HL-60 (cell line): ENCODE measurements around the gene RAC3.

ENCODE experiments used
- DNase-seq, 2 experiments: peaks; one replicate each; pipeline ENCODE4 v3.0.0-alpha.2; 2010 to 2020; ENCODE audit warnings: low read depth in 1 of 2, low spot score in 1 of 2
- H3K27ac ChIP-seq: fragments of 250-450 bp; sonication (Bioruptor Pico); replicated peaks from 2 replicates; pipeline ENCODE4 v1.5.1; 2020; ENCODE audit warnings: mild to moderate bottlenecking, moderate library complexity
- H3K27me3 ChIP-seq: fragments of 250-450 bp; sonication (Bioruptor Pico); 2 replicates; pipeline ENCODE4 v1.5.1; 2021; ENCODE audit warnings: mild to moderate bottlenecking, moderate library complexity; ENCODE audit not compliant: insufficient read depth, poor library complexity, severe bottlenecking
- H3K4me3 ChIP-seq: replicated peaks from 2 replicates; pipeline ENCODE4 v1.5.1; 2011; ENCODE audit warnings: mild to moderate bottlenecking, control low read depth, low read length; ENCODE audit not compliant: insufficient read depth
- GABPA ChIP-seq: IDR thresholded peaks from 2 replicates; pipeline ENCODE4 v1.6.1; 2012; ENCODE audit warnings: low read depth
- POLR2AphosphoS5 ChIP-seq: IDR thresholded peaks from 2 replicates; pipeline ENCODE4 v1.6.1; 2012; ENCODE audit warnings: low read depth
- SPI1 ChIP-seq: IDR thresholded peaks from 2 replicates; pipeline ENCODE4 v1.6.1; 2012; ENCODE audit warnings: low read depth, mild to moderate bottlenecking, borderline replicate concordance
- TF ChIP-seq, protein P1 (sequence below): IDR thresholded peaks from one replicate; pipeline ENCODE4 v1.5.1; 2011; ENCODE audit warnings: low read length, control low read depth, inconsistent platforms; ENCODE audit not compliant: insufficient read depth
- TF ChIP-seq, protein P2 (sequence below): IDR thresholded peaks from 2 replicates; pipeline ENCODE4 v1.6.1; 2012; ENCODE audit warnings: low read depth; ENCODE audit not compliant: insufficient replicate concordance

The RAC3 gene

DNA sequence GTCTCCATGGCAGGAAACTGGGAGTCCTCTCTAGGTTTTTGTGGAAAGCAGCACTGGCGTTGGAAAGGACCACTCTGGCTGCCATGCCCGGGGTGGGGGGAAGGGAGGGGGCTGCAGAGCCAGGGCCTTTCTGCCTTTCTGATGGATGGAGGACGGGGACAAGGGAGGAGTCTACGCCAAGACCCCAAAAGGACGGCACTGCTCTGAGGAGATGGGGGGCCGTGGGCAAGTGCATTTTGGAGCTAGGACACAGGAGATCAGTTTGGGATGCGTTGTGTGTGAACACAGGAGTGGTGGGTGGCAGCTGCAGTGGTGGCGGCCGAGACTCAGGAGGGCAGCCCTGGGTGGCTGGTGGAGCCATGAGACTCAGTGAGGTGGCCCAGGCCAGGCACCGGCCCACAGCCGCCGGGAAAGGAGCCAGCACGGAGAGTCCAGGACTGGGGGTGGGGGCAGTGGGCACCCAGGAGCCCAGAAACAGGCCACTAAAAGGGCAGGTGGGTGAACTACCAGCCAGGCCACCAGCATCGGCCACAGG, 10.8 kb upstream of the RAC3 start:
- H3K27ac ChIP-seq: no peak overlapping the region

DNA sequence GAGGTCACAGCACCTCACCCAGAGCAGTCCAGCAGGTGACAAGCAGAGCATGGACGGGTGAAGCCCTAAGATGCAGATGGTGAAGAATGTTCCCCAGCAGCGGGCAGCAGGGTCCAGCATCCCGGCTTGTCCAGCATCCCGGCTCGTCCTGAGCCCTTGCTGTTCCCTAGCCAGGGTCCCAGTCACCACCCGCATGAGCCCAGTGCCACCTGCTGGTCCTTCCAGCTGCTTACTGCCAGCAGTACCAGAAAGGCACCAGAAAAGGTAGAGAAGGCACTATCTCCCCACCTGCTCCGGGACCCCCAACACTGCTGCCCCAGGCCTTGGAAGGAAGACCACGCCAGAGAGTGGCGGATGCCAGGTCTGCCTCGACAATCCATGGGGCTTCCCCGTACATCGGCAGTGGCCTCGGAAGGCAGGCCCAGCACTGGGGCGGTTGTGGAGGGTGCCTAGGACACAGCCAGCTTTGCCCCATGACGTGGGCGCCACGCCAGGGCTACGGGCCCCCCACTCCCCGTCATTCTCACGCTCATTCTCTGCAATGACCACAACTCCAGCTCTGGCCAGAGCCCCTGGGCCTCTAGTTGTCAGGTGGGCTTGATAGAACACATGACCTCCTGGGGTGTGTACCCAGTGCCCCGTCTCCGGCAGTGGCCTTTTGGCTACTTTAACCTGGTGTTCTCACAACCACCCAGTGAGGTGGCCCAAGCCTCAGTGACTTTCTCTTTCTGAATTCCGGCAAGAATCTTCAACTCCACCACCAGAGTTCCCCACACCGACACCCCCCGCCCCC, 10.2 kb upstream of the RAC3 start:
- Histone ChIP-seq H3K4me3 (peak overlapping the region; percentile 79), H3K27ac (peak overlapping the region; percentile 88), H3K27me3 (no peaks in the 10 kb centered on the region)
- no peak for TF ChIP-seq GABPA
- TF ChIP-seq, protein P1, sequence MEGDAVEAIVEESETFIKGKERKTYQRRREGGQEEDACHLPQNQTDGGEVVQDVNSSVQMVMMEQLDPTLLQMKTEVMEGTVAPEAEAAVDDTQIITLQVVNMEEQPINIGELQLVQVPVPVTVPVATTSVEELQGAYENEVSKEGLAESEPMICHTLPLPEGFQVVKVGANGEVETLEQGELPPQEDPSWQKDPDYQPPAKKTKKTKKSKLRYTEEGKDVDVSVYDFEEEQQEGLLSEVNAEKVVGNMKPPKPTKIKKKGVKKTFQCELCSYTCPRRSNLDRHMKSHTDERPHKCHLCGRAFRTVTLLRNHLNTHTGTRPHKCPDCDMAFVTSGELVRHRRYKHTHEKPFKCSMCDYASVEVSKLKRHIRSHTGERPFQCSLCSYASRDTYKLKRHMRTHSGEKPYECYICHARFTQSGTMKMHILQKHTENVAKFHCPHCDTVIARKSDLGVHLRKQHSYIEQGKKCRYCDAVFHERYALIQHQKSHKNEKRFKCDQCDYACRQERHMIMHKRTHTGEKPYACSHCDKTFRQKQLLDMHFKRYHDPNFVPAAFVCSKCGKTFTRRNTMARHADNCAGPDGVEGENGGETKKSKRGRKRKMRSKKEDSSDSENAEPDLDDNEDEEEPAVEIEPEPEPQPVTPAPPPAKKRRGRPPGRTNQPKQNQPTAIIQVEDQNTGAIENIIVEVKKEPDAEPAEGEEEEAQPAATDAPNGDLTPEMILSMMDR: peak; percentile 84
- peak in 1 of 2 experiments; percentile 75 for DNase-seq

More for the DNA sequence above, 10.8 kb upstream of the RAC3 start:
- H3K4me3 ChIP-seq: no peak overlapping the region
- H3K27me3 ChIP-seq: no peaks in the 10 kb centered on the region
- DNase-seq: no peak
- TF ChIP-seq POLR2AphosphoS5 (no peak), GABPA (no peak)
- TF ChIP-seq, protein P2, sequence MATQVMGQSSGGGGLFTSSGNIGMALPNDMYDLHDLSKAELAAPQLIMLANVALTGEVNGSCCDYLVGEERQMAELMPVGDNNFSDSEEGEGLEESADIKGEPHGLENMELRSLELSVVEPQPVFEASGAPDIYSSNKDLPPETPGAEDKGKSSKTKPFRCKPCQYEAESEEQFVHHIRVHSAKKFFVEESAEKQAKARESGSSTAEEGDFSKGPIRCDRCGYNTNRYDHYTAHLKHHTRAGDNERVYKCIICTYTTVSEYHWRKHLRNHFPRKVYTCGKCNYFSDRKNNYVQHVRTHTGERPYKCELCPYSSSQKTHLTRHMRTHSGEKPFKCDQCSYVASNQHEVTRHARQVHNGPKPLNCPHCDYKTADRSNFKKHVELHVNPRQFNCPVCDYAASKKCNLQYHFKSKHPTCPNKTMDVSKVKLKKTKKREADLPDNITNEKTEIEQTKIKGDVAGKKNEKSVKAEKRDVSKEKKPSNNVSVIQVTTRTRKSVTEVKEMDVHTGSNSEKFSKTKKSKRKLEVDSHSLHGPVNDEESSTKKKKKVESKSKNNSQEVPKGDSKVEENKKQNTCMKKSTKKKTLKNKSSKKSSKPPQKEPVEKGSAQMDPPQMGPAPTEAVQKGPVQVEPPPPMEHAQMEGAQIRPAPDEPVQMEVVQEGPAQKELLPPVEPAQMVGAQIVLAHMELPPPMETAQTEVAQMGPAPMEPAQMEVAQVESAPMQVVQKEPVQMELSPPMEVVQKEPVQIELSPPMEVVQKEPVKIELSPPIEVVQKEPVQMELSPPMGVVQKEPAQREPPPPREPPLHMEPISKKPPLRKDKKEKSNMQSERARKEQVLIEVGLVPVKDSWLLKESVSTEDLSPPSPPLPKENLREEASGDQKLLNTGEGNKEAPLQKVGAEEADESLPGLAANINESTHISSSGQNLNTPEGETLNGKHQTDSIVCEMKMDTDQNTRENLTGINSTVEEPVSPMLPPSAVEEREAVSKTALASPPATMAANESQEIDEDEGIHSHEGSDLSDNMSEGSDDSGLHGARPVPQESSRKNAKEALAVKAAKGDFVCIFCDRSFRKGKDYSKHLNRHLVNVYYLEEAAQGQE: no peak

DNA sequence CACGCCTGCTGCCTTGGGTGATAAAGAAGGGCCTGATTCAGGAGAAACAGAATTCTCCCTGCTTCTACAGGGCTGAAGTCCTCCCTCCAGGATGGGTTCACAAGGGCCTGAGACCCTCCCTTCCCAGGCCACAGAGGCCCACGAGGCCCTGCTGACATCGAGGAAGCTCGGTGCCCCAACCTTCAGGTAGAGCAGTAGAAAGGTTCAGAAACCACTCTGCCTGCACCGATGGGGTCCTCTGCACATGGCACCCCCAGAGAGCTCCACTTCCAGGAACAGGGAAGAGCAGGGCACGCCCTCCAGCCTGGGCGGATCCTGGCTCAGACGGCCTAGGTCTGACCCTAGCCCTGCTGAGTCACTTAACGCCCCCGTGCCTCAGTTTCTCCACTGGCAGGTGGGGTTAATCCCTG, 9.6 kb upstream of the RAC3 start:
- TF ChIP-seq SPI1 (no peak), GABPA (no peak), POLR2AphosphoS5 (no peak)
- TF ChIP-seq, protein P1: no peak
- TF ChIP-seq, protein P2: no peak
- H3K4me3 ChIP-seq: peak overlapping the region; percentile 79
- DNase-seq: peak in 1 of 2 experiments; percentile 41
- H3K27ac ChIP-seq: peak overlapping the region; percentile 88
- H3K27me3 ChIP-seq: no peaks in the 10 kb centered on the region

DNA sequence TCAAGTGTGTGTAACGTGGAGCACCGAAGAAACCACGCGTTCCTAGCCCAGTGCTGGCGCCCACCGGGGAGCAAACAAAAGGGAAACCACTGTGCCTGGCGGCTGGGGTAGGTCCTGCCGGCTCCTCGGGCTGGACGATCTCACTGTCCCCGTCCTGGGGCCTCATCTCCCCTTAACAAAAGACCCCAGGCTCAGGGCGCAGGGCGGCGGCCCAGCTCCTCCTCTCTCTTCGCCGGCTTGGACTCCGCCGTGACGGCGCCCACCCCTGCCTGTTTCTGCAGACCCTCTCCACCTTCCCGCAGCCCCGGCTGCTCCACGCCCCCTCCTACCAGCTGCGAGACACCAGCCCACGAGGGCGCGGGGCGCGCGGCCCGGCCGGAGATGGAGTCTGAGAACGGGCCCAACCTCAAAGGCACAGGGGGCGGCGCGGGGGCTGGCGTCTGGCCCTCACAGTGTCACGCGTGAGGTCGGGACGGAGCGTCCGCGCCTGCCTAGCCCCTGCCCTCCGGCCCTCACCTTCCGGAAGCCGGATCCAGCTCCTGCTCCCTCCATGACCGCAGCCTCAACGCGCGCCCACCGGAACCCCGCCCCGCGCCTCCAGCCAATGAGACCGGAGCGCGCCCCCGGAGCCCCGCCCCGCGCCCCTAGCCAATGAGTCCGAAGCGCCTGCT, 9.0 kb upstream of the RAC3 start, which contains the start of gene CENPX:
CENPX (minus strand) TSS at position 569 of the 671 bp plus-strand sequence; CDS start at position 552, 17 bp downstream.
- no peak for DNase-seq
- peak within 1 kb of the TSS; percentile 85 for H3K4me3 ChIP-seq
- H3K27me3 ChIP-seq: no peaks in the 10 kb centered on the region
- TF ChIP-seq POLR2AphosphoS5 (peak; percentile 33; the same call in 1 of the 2 replicates), GABPA (peak; percentile 36)
- TF ChIP-seq, protein P2: no peak
- H3K27ac ChIP-seq: peak within 1 kb of the TSS; percentile 88
